ENCODE results near the gene SGPP2. TPM values are rescaled to one million over a fixed set of nuclear protein-coding genes. Genes with fewer than 3 reads are reported as not detected.
"Not testable (repeated sequence)": the region's sequence is repeated elsewhere in the genome, so short reads cannot be mapped to it uniquely, and the experiment has no call there.

SGPP2 gene
- total RNA-seq, 2 experiments from 2014 or later, result 2.7 to 3.1 TPM

DNA sequence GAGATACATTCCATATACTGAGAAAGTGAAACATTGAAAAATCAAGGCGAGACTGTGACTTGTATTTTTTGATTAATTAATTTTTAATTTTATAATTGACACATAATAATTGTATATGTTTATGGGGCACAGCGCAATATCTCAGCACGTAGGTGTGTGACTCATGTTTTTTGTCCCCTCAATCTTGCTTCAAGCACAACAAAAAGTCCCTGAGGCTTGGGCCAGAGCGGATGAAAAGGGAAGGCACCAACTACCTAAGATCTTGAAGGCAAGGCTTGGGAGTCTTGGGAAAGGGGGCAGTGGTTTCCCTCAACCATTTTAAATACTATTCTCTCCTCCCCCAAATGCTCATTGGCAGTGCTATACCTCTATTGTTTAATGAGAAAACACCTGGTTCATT is 9.9 kb downstream of the SGPP2 start:
- no peak overlapping the region for H3K27ac Mint-ChIP-seq

DNA sequence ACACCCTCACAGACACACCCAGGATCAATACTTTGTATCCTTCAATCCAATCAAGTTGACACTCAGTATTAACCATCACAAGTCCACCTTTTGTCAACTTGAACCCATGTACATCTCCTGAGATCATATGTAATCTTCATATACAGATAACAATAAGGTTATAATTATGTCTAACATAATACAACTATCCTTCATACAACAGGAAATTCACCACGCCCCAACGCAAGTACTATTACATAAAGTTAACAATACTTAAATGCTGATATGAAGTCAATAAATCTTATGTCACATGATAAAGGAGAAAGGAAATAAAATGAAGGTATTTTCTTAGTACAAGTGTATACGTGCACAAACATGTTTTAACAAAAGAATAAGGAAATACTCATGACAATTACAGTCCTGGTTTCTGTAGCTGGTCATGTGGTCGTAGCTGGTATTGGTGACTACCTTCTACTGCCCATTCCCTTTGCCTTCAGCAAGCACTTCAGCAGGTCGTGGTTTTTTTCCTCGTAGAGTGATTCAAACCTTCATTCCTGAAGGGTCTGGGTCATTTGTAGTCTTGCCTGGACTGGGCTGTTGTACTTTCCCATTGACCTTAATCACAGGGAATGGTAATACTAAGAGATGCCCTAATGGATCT is 11.2 kb downstream of the SGPP2 start:
- H3K4me3 Mint-ChIP-seq; CTCF ChIA-PET; H3K9me3 Mint-ChIP-seq; POLR2A ChIA-PET; DNase-seq; H3K36me3 Mint-ChIP-seq (ENCODE audit: low read depth); H3K4me1 Mint-ChIP-seq; H3K27ac Mint-ChIP-seq; H3K27me3 Mint-ChIP-seq: not testable (repeated sequence)

More for the DNA sequence above, 9.9 kb downstream of the SGPP2 start:
- Mint-ChIP-seq H3K36me3 (ENCODE audit: low read depth) (peaks cover 7% of the 10 kb centered on the region), H3K4me1 (peaks cover 5% of the 10 kb centered on the region), H3K4me3 (no peak overlapping the region), H3K9me3 (peaks cover 15% of the 10 kb centered on the region), H3K27me3 (no peaks in the 10 kb centered on the region)
- ChIA-PET CTCF (no interaction called here), POLR2A (no interaction called here)
- DNase-seq, result no peak

- H3K4me1 Mint-ChIP-seq, result peaks cover 5% of the 10 kb centered on the region
- no peak overlapping the region for H3K4me3 Mint-ChIP-seq
Observed at GRCh38 chr2:222436040-222436413, 11.7 kb downstream of the SGPP2 start.

DNA sequence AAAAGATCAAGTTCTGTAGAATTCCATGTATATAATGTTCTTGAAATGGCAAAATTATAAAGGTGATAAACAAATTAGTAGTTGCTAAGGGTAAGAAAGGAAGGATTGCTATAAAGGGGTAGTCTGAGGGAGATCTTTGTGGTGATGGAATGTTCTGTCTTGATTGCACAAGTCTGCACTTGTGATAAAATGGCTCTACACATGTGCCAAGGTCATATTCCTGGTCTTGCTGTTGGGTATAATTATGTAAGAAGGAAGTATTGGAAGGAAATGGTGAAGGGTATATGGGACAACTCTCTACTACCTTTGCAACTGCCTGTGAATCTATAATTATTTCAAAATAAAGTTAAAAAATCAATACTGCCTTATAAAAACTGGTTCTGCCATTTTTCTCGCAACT is 15.3 kb downstream of the SGPP2 start:
- ChIA-PET CTCF (no interaction called here), POLR2A (no interaction called here)
- Mint-ChIP-seq H3K36me3 (ENCODE audit: low read depth) (no peaks in the 10 kb centered on the region), H3K27me3 (no peaks in the 10 kb centered on the region), H3K27ac (no peak overlapping the region), H3K4me1 (no peaks in the 10 kb centered on the region), H3K9me3 (peaks cover 5% of the 10 kb centered on the region), H3K4me3 (no peak overlapping the region)
- DNase-seq, result no peak

More at GRCh38 chr2:222436040-222436413, 11.7 kb downstream of the SGPP2 start:
- CTCF ChIA-PET, result no interaction called here
- no peaks in the 10 kb centered on the region for H3K27me3 Mint-ChIP-seq
- H3K36me3 Mint-ChIP-seq (ENCODE audit: low read depth), result no peaks in the 10 kb centered on the region
- POLR2A ChIA-PET, result no interaction called here
- DNase-seq, result no peak
- no peak overlapping the region for H3K27ac Mint-ChIP-seq
- peaks cover 5% of the 10 kb centered on the region for H3K9me3 Mint-ChIP-seq

GRCh38 chr2:222440673-222441422 is 16.5 kb downstream of the SGPP2 start:
- H3K9me3 Mint-ChIP-seq, result peaks cover 5% of the 10 kb centered on the region
- no peak overlapping the region for H3K27ac Mint-ChIP-seq
- DNase-seq, result no peak
- H3K36me3 Mint-ChIP-seq (ENCODE audit: low read depth), result no peaks in the 10 kb centered on the region
- CTCF ChIA-PET, result no interaction called here
- POLR2A ChIA-PET, result no interaction called here
- no peaks in the 10 kb centered on the region for H3K27me3 Mint-ChIP-seq
- no peaks in the 10 kb centered on the region for H3K4me1 Mint-ChIP-seq
- no peak overlapping the region for H3K4me3 Mint-ChIP-seq

DNA sequence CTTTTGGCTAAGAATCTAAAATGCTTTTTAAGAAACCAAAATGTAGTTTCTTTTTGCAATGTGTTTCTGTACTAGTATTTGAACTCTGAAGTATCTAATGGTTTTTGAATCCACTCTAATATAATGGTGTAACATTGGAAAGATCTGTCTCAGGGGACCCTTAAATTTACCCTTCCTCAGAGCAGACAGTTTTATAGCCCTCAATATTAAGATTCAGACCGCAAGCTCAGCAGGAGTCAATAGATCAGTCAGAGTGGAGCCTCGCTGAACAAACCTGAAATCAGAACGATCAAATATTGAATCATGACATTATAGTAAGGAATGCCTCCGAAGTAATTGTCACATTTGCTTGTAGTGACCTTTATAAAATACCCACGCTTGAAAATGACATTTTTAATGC is 18.3 kb downstream of the SGPP2 start:
- ChIA-PET POLR2A (no interaction called here), CTCF (no interaction called here)
- H3K9me3 Mint-ChIP-seq, result no peaks in the 10 kb centered on the region
- no peaks in the 10 kb centered on the region for H3K36me3 Mint-ChIP-seq (ENCODE audit: low read depth)
- no peaks in the 10 kb centered on the region for H3K27me3 Mint-ChIP-seq
- H3K4me3 Mint-ChIP-seq, result no peak overlapping the region
- no peak overlapping the region for H3K27ac Mint-ChIP-seq
- H3K4me1 Mint-ChIP-seq, result no peaks in the 10 kb centered on the region
- DNase-seq, result no peak

GRCh38 chr2:222445227-222445626 is 20.9 kb downstream of the SGPP2 start:
- H3K27me3 Mint-ChIP-seq, result no peaks in the 10 kb centered on the region
- H3K36me3 Mint-ChIP-seq (ENCODE audit: low read depth), result no peaks in the 10 kb centered on the region
- ChIA-PET POLR2A (no interaction called here), CTCF (no interaction called here)
- no peak for DNase-seq
- H3K9me3 Mint-ChIP-seq, result no peaks in the 10 kb centered on the region
- H3K4me1 Mint-ChIP-seq, result no peaks in the 10 kb centered on the region
- H3K4me3 Mint-ChIP-seq, result no peak overlapping the region
- H3K27ac Mint-ChIP-seq, result no peak overlapping the region

DNA sequence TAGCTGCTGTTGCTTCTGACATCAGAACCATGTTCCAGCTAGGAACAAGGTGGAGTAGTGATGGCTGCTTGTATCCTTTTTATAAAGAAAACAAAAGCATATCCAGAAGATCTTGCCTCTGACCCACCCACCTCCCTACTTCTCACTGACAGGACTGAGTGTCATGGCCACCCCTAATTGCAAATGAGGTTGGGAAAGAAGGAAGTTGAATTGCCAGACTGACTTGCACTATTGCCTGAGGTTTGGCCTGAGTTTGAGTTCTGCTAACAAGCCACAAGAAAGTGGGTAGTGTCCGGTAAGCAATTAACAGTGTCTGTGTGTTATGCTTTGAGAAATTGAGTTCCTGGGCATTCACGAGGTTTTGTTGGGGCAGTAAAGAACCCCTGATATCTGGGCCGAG is 22.8 kb downstream of the SGPP2 start:
- Mint-ChIP-seq H3K9me3 (no peaks in the 10 kb centered on the region), H3K27ac (no peak overlapping the region), H3K27me3 (no peaks in the 10 kb centered on the region), H3K36me3 (ENCODE audit: low read depth) (no peaks in the 10 kb centered on the region), H3K4me1 (peaks cover 4% of the 10 kb centered on the region), H3K4me3 (no peak overlapping the region)
- ChIA-PET CTCF (no interaction called here), POLR2A (no interaction called here)
- DNase-seq, result no peak

DNA sequence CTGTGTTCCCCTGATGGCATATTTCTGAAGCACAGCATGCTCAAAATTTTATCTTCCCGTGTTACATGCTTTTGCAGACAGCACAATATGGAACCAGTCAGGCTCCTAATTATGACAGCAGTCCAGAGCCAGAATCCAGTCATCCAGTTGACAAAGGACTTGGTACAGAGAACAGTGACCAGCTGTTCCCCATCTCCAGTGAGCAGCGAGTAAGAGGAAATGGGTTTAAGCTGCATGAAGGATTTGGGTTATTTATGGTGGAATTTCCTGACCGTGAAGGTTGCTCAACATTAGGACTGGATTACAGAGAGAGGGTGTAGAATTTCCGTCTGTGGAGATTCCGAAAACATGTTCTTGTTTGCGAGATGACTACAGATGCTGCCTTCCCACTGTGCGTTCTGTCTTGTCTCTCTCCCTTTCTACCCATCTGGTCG is 24.4 kb downstream of the SGPP2 start:
- H3K27ac Mint-ChIP-seq, result no peak overlapping the region
- no peaks in the 10 kb centered on the region for H3K9me3 Mint-ChIP-seq
- H3K4me3 Mint-ChIP-seq, result no peak overlapping the region
- ChIA-PET POLR2A (no interaction called here), CTCF (no interaction called here)
- no peaks in the 10 kb centered on the region for H3K27me3 Mint-ChIP-seq
- DNase-seq, result no peak
- H3K4me1 Mint-ChIP-seq, result peaks cover 4% of the 10 kb centered on the region
- H3K36me3 Mint-ChIP-seq (ENCODE audit: low read depth), result no peaks in the 10 kb centered on the region

- DNase-seq, result no peak
- no peaks in the 10 kb centered on the region for H3K36me3 Mint-ChIP-seq (ENCODE audit: low read depth)
- H3K4me1 Mint-ChIP-seq, result peaks cover 4% of the 10 kb centered on the region
- CTCF ChIA-PET, result interaction anchor here (0.8 kb wide), 1 partner anchor 451 kb away, joined by 3 read pairs; no protein-coding TSS in a partner anchor
- H3K27ac Mint-ChIP-seq, result no peak overlapping the region
- POLR2A ChIA-PET, result no interaction called here
- no peaks in the 10 kb centered on the region for H3K9me3 Mint-ChIP-seq
- no peak overlapping the region for H3K4me3 Mint-ChIP-seq
- H3K27me3 Mint-ChIP-seq, result no peaks in the 10 kb centered on the region
Observed at GRCh38 chr2:222450021-222450420, 25.7 kb downstream of the SGPP2 start.

GRCh38 chr2:222451224-222451674 is 26.9 kb downstream of the SGPP2 start:
- Mint-ChIP-seq H3K4me1 (peaks cover 4% of the 10 kb centered on the region), H3K9me3 (no peaks in the 10 kb centered on the region), H3K36me3 (ENCODE audit: low read depth) (no peaks in the 10 kb centered on the region), H3K4me3 (no peak overlapping the region), H3K27ac (no peak overlapping the region), H3K27me3 (no peaks in the 10 kb centered on the region)
- CTCF ChIA-PET, result no interaction called here
- no peak for DNase-seq
- POLR2A ChIA-PET, result interaction anchor here (0.6 kb wide), 1 partner anchor 168 kb away, joined by 3 read pairs; no protein-coding TSS in a partner anchor

DNA sequence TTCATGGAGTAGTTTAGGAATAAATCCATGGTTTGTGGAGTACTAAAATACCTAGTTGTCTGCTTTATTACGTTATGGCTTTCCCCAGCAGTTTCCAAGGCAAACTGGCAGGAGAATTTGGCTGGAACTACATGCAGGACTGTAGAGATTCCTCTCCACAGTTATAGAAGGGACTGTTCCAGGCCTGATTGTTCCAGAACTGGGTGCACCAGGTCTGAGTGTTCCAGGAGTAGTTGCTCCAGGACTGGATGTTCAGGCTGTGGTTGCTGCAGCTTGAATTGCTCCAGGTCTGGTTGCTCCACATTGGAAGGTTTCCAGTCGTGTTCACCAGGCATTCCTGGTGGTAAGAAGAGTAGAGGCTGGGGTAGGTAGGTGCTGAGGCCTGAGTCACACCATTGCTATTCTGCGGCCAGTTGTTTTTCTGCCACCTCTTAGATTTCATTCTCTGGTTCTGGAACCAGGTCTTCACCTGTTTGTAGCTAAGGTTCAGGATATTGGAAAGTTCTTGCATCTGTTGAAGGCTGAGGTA is 28.1 kb downstream of the SGPP2 start:
- Mint-ChIP-seq H3K27me3 (no peaks in the 10 kb centered on the region), H3K4me3 (no peak overlapping the region), H3K36me3 (ENCODE audit: low read depth) (no peaks in the 10 kb centered on the region), H3K4me1 (peaks cover 4% of the 10 kb centered on the region), H3K9me3 (no peaks in the 10 kb centered on the region), H3K27ac (no peak overlapping the region)
- ChIA-PET POLR2A (no interaction called here), CTCF (no interaction called here)
- DNase-seq, result no peak

- Mint-ChIP-seq H3K36me3 (ENCODE audit: low read depth) (no peaks in the 10 kb centered on the region), H3K27me3 (no peaks in the 10 kb centered on the region), H3K4me1 (no peaks in the 10 kb centered on the region), H3K9me3 (no peaks in the 10 kb centered on the region), H3K4me3 (no peak overlapping the region), H3K27ac (no peak overlapping the region)
- ChIA-PET CTCF (no interaction called here), POLR2A (no interaction called here)
- no peak for DNase-seq
Observed at GRCh38 chr2:222456479-222457077, 32.2 kb downstream of the SGPP2 start.

All from activated CD4-positive, alpha-beta memory T cell treated with anti-CD3 and anti-CD28 coated beads, Interleukin-2, amount 10 ng/mL, durations not matched to agents 7 days and 5 days (primary cell).